Activated CD4-positive, alpha-beta T cell treated with anti-CD3 and anti-CD28 coated beads, Interleukin-2, amount 50 U/mL, for 1 hour (primary cell): ENCODE results near the gene OTUD3.
"Not testable (repeated sequence)": the region's sequence is repeated elsewhere in the genome, so short reads cannot be mapped to it uniquely, and the experiment has no call there.

Source experiments
- DNase-seq: peaks from one replicate; pipeline ENCODE4 v3.0.0-alpha.2; 2020

Gene OTUD3

GRCh38 chr1:19869929-19870328 is 12.3 kb upstream of the OTUD3 start:
- DNase-seq, result no peak

- no peak for DNase-seq
These were observed 10.0 kb upstream of the OTUD3 start for GRCh38 chr1:19872190-19872589.

- DNase-seq, result no peak
These were observed 4.9 kb upstream of the OTUD3 start for GRCh38 chr1:19877181-19877750.

- DNase-seq, result no peak
These were observed 4.2 kb upstream of the OTUD3 start for GRCh38 chr1:19877821-19878636.

GRCh38 chr1:19878637-19878985 is 3.6 kb upstream of the OTUD3 start:
- DNase-seq, result no peak

- no peak for DNase-seq
These were observed 3.0 kb upstream of the OTUD3 start for GRCh38 chr1:19879227-19879626.

GRCh38 chr1:19879661-19880060 is 2.5 kb upstream of the OTUD3 start:
- DNase-seq, result no peak

- not testable (repeated sequence) for DNase-seq
These were observed 1.4 kb upstream of the OTUD3 start for GRCh38 chr1:19880841-19881240.

GRCh38 chr1:19884312-19884711 is 2.1 kb downstream of the OTUD3 start:
- DNase-seq, result no peak

- no peak for DNase-seq
These were observed 3.6 kb downstream of the OTUD3 start for GRCh38 chr1:19885821-19886220.

GRCh38 chr1:19888112-19888511 is 5.9 kb downstream of the OTUD3 start:
- DNase-seq, result no peak

- DNase-seq, result no peak
These were observed 7.5 kb downstream of the OTUD3 start for GRCh38 chr1:19889656-19890055.

- DNase-seq, result no peak
These were observed 9.9 kb downstream of the OTUD3 start for GRCh38 chr1:19892129-19892528.

GRCh38 chr1:19892628-19893168 is 10.5 kb downstream of the OTUD3 start:
- DNase-seq, result no peak

GRCh38 chr1:19893687-19894086 is 11.5 kb downstream of the OTUD3 start:
- no peak for DNase-seq

- DNase-seq, result no peak
These were observed 12.0 kb downstream of the OTUD3 start for GRCh38 chr1:19894218-19894617.

- no peak for DNase-seq
These were observed 19.5 kb downstream of the OTUD3 start for GRCh38 chr1:19901653-19902052.

- no peak for DNase-seq
These were observed 21.4 kb downstream of the OTUD3 start for GRCh38 chr1:19903621-19904020.

- DNase-seq, result no peak
These were observed 25.3 kb downstream of the OTUD3 start for GRCh38 chr1:19907456-19907855.

- DNase-seq, result no peak
These were observed 27.2 kb downstream of the OTUD3 start for GRCh38 chr1:19909392-19909791.

- no peak for DNase-seq
These were observed 27.8 kb downstream of the OTUD3 start for GRCh38 chr1:19909971-19910370.

GRCh38 chr1:19910650-19911049 is 28.5 kb downstream of the OTUD3 start:
- no peak for DNase-seq

GRCh38 chr1:19918057-19918456 is 35.9 kb downstream of the OTUD3 start:
- peak; percentile 84 for DNase-seq

- DNase-seq, result no peak
These were observed 38.0 kb downstream of the OTUD3 start for GRCh38 chr1:19920132-19920710.
